ENCODE results near the gene CCNB1. TPM values are rescaled to one million over a fixed set of nuclear protein-coding genes. Genes with fewer than 3 reads are reported as not detected.
"Not testable (repeated sequence)": the region's sequence is repeated elsewhere in the genome, so short reads cannot be mapped to it uniquely, and the experiment has no call there.

CCNB1 gene
- total RNA-seq, result 100 to 1,000 TPM; 171 to 206 TPM

GRCh38 chr5:69166686-69167492 lies at the start of gene CCNB1:
TSS of gene CCNB1 (plus strand) at chr5:69167150. CDS start at chr5:69167263, 113 bp downstream.
- DNase-seq (peak; percentile 99), ATAC-seq (peak; percentile 99)
- no peaks in the 10 kb centered on the region for H3K27me3 Mint-ChIP-seq
- H3K9me3 Mint-ChIP-seq (ENCODE audit: low read depth), result no peaks in the 10 kb centered on the region
- H3K36me3 Mint-ChIP-seq, result peaks cover 40% of the 10 kb centered on the region
- peak within 1 kb of the TSS; percentile 92 for H3K27ac Mint-ChIP-seq
- H3K4me3 Mint-ChIP-seq, result peak within 1 kb of the TSS; percentile 96
- CTCF ChIA-PET, result interaction anchor here (0.8 to 3.4 kb wide), 3 partner anchors 23 to 73 kb away, joined by 3 to 18 read pairs (median 3); partner anchors contain the start of genes CENPH and SLC30A5
- peaks cover 48% of the 10 kb centered on the region for H3K4me1 Mint-ChIP-seq

GRCh38 chr5:69129413-69129812 lies 37.5 kb upstream of the CCNB1 start:
- no peaks in the 10 kb centered on the region for H3K27me3 Mint-ChIP-seq
- ATAC-seq (no peak), DNase-seq (no peak)
- H3K4me3 Mint-ChIP-seq, result no peak overlapping the region
- H3K9me3 Mint-ChIP-seq (ENCODE audit: low read depth), result no peaks in the 10 kb centered on the region
- CTCF ChIA-PET, result no interaction called here
- no peaks in the 10 kb centered on the region for H3K4me1 Mint-ChIP-seq
- H3K27ac Mint-ChIP-seq, result no peak overlapping the region
- H3K36me3 Mint-ChIP-seq, result peaks cover 32% of the 10 kb centered on the region

- Mint-ChIP-seq H3K27ac (no peak overlapping the region), H3K36me3 (peaks cover 29% of the 10 kb centered on the region), H3K4me1 (no peaks in the 10 kb centered on the region), H3K27me3 (no peaks in the 10 kb centered on the region), H3K9me3 (ENCODE audit: low read depth) (no peaks in the 10 kb centered on the region), H3K4me3 (no peak overlapping the region)
- CTCF ChIA-PET, result no interaction called here
- DNase-seq (no peak), ATAC-seq (no peak)
Measured at GRCh38 chr5:69130241-69130640, 36.7 kb upstream of the CCNB1 start.

- H3K27ac Mint-ChIP-seq, result no peak overlapping the region
- peaks cover 25% of the 10 kb centered on the region for H3K36me3 Mint-ChIP-seq
- CTCF ChIA-PET, result interaction anchor here (0.7 kb wide), 1 partner anchor 226 kb away, joined by 3 read pairs; no protein-coding TSS in a partner anchor
- DNase-seq (no peak), ATAC-seq (no peak)
- no peaks in the 10 kb centered on the region for H3K4me1 Mint-ChIP-seq
- H3K4me3 Mint-ChIP-seq, result no peak overlapping the region
- H3K27me3 Mint-ChIP-seq, result no peaks in the 10 kb centered on the region
- no peaks in the 10 kb centered on the region for H3K9me3 Mint-ChIP-seq (ENCODE audit: low read depth)
Measured at GRCh38 chr5:69131304-69131703, 35.6 kb upstream of the CCNB1 start.

- Mint-ChIP-seq H3K4me3 (no peak overlapping the region), H3K27ac (no peak overlapping the region), H3K36me3 (peaks cover 14% of the 10 kb centered on the region), H3K27me3 (no peaks in the 10 kb centered on the region), H3K4me1 (no peaks in the 10 kb centered on the region), H3K9me3 (ENCODE audit: low read depth) (no peaks in the 10 kb centered on the region)
- no peak for DNase-seq
- ATAC-seq, result no peak
- CTCF ChIA-PET, result interaction anchor here (1.2 kb wide), 1 partner anchor 41 kb away, joined by 4 read pairs; the partner anchor contains the start of gene SLC30A5
Measured at GRCh38 chr5:69134126-69134525, 32.8 kb upstream of the CCNB1 start.

- Mint-ChIP-seq H3K36me3 (peaks cover 8% of the 10 kb centered on the region), H3K27me3 (no peaks in the 10 kb centered on the region), H3K9me3 (ENCODE audit: low read depth) (no peaks in the 10 kb centered on the region), H3K4me1 (no peaks in the 10 kb centered on the region), H3K27ac (no peak overlapping the region), H3K4me3 (no peak overlapping the region)
- ATAC-seq (no peak), DNase-seq (no peak)
- CTCF ChIA-PET, result no interaction called here
Measured at GRCh38 chr5:69136293-69136692, 30.7 kb upstream of the CCNB1 start.

GRCh38 chr5:69137208-69137607 lies 29.7 kb upstream of the CCNB1 start:
- H3K27me3 Mint-ChIP-seq; H3K9me3 Mint-ChIP-seq (ENCODE audit: low read depth); H3K27ac Mint-ChIP-seq; H3K4me1 Mint-ChIP-seq; CTCF ChIA-PET; H3K4me3 Mint-ChIP-seq; H3K36me3 Mint-ChIP-seq; ATAC-seq; DNase-seq: not testable (repeated sequence)

- no peaks in the 10 kb centered on the region for H3K9me3 Mint-ChIP-seq (ENCODE audit: low read depth)
- no peaks in the 10 kb centered on the region for H3K27me3 Mint-ChIP-seq
- H3K4me1 Mint-ChIP-seq, result no peaks in the 10 kb centered on the region
- H3K36me3 Mint-ChIP-seq, result peaks cover 8% of the 10 kb centered on the region
- CTCF ChIA-PET, result no interaction called here
- no peak overlapping the region for H3K4me3 Mint-ChIP-seq
- no peak for ATAC-seq
- H3K27ac Mint-ChIP-seq, result no peak overlapping the region
- DNase-seq, result no peak
Measured at GRCh38 chr5:69137807-69138206, 29.1 kb upstream of the CCNB1 start.

GRCh38 chr5:69138766-69139165 lies 28.2 kb upstream of the CCNB1 start:
- Mint-ChIP-seq H3K4me1 (no peaks in the 10 kb centered on the region), H3K4me3 (no peak overlapping the region), H3K36me3 (peaks cover 6% of the 10 kb centered on the region), H3K9me3 (ENCODE audit: low read depth) (no peaks in the 10 kb centered on the region), H3K27me3 (no peaks in the 10 kb centered on the region), H3K27ac (no peak overlapping the region)
- CTCF ChIA-PET, result no interaction called here
- ATAC-seq, result no peak
- DNase-seq, result no peak

GRCh38 chr5:69140239-69140638 lies 26.7 kb upstream of the CCNB1 start:
- CTCF ChIA-PET; H3K4me1 Mint-ChIP-seq; H3K27ac Mint-ChIP-seq; ATAC-seq; H3K36me3 Mint-ChIP-seq; H3K9me3 Mint-ChIP-seq (ENCODE audit: low read depth); H3K27me3 Mint-ChIP-seq; H3K4me3 Mint-ChIP-seq; DNase-seq: not testable (repeated sequence)

- no peaks in the 10 kb centered on the region for H3K4me1 Mint-ChIP-seq
- no peak overlapping the region for H3K4me3 Mint-ChIP-seq
- H3K36me3 Mint-ChIP-seq, result peaks cover 2% of the 10 kb centered on the region
- ATAC-seq, result no peak
- no peaks in the 10 kb centered on the region for H3K27me3 Mint-ChIP-seq
- no peak for DNase-seq
- CTCF ChIA-PET, result no interaction called here
- no peaks in the 10 kb centered on the region for H3K9me3 Mint-ChIP-seq (ENCODE audit: low read depth)
- H3K27ac Mint-ChIP-seq, result no peak overlapping the region
Measured at GRCh38 chr5:69140827-69141226, 26.1 kb upstream of the CCNB1 start.

- H3K36me3 Mint-ChIP-seq; H3K4me1 Mint-ChIP-seq; H3K9me3 Mint-ChIP-seq (ENCODE audit: low read depth); H3K27me3 Mint-ChIP-seq; ATAC-seq; H3K27ac Mint-ChIP-seq; DNase-seq; H3K4me3 Mint-ChIP-seq; CTCF ChIA-PET: not testable (repeated sequence)
Measured at GRCh38 chr5:69148576-69148975, 18.4 kb upstream of the CCNB1 start.

GRCh38 chr5:69148981-69149675 lies 17.8 kb upstream of the CCNB1 start:
- no peak for DNase-seq
- no peak overlapping the region for H3K4me3 Mint-ChIP-seq
- CTCF ChIA-PET, result no interaction called here
- no peaks in the 10 kb centered on the region for H3K4me1 Mint-ChIP-seq
- H3K27ac Mint-ChIP-seq, result no peak overlapping the region
- no peak for ATAC-seq
- H3K9me3 Mint-ChIP-seq (ENCODE audit: low read depth), result no peaks in the 10 kb centered on the region
- H3K27me3 Mint-ChIP-seq, result no peaks in the 10 kb centered on the region
- no peaks in the 10 kb centered on the region for H3K36me3 Mint-ChIP-seq

GRCh38 chr5:69149676-69150010 lies 17.3 kb upstream of the CCNB1 start:
- no peak for DNase-seq
- CTCF ChIA-PET, result no interaction called here
- H3K27me3 Mint-ChIP-seq, result no peaks in the 10 kb centered on the region

More at GRCh38 chr5:69149676-69150010, 17.3 kb upstream of the CCNB1 start:
- Mint-ChIP-seq H3K4me1 (no peaks in the 10 kb centered on the region), H3K9me3 (ENCODE audit: low read depth) (no peaks in the 10 kb centered on the region), H3K27ac (no peak overlapping the region), H3K4me3 (no peak overlapping the region), H3K36me3 (no peaks in the 10 kb centered on the region)
- ATAC-seq, result no peak
